ENCODE measurements around the gene WDR55.
"Not testable (repeated sequence)": the region's sequence is repeated elsewhere in the genome, so short reads cannot be mapped to it uniquely, and the experiment has no call there.

The WDR55 gene

DNA sequence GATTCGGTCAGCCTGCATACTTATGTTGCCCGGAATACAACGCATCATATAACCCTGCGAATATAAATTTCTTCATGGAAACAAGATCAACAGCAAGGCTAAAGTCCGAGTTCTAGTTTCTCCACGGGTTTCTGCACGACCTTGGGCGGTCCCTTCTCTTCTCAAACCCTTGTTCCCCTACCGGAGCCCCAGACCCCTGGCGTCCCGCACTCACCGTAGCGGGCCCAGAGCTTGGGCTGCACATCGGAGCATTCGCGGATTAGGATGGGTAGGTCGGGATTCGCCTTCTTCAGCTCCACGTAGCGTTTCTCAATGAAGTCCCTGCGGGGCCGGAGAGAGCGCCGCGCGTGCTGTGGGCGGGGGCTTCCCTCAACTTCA, 17.7 kb upstream of the WDR55 start:
- DNase-seq (ENCODE audit: low read depth in 2 of 2, low spot score in 1 of 2), result no peak

DNA sequence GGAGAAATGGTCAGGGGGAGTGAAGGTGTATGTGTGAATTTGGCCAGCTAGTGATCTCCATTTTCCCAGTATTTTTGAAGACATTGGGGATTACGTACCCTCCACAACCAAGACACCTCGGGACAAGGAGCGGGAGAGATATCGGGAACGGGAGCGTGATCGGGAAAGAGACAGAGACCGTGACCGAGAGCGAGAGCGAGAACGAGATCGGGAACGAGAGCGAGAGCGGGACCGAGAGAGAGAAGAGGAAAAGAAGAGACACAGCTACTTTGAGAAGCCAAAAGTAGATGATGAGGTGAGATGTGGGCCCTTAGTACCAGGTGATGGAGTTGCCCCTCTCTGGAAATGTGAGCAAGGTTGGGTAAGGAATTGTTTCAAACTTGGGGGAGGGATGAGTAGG, 5.8 kb upstream of the WDR55 start:
- no peak for DNase-seq (ENCODE audit: low read depth in 2 of 2, low spot score in 1 of 2)

DNA sequence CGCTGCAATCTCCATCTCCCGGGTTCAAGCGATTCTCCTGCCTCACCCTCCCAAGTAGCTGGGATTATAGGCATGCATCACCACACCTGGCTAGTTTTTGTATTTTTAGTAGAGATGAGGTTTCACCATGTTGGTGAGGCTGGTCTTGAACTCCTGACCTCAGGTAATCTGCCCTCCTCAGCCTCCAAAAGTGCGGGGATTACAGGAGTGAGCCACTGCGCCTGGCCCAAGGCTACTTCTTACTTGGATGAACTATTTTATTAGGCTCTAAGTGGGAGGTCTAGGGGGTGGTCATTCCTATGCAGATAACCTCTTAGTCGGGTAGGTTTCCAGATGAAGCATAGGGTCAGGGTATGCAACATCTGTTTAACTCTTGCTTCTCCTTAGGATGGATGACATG, 4.3 kb upstream of the WDR55 start:
- not testable (repeated sequence) for DNase-seq (ENCODE audit: low read depth in 2 of 2, low spot score in 1 of 2)

DNA sequence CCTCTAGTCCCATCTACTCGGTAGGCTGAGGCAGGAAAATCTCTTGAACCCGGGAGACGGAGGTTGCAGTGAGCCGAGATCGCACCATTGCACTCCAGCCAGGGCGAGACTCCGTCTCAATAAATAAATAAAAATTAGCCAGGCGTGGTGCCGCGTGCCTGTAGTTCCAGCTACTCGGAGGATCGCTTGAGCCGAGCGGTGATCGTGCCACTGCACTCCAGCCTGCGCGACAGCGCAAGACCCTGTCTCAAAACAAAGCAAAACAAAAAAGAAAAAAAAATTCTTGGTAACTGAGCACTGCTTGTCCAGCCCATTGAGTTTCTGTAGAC, 710 bp upstream of the WDR55 start:
- no peak for DNase-seq (ENCODE audit: low read depth in 2 of 2, low spot score in 1 of 2)

DNA sequence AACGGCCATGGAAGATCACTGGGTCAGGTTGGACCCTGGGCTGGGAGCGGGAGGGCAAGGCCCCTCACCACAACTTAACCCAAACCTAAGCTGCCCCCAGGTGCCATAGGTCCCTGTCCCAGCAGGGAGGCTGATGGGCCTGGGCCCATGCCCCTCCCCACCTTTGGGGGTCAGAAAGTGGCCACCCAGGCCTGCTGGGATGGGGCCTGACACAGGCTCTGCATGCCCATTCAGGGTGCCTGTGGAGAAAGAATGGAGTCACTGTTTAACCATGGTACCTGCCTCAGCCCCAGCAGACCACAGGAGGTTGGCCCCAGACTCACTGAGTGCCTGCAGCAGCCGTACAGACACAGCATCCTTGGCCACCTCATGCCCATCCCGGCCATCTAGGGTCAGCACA, 6.3 kb downstream of the WDR55 start:
- not testable (repeated sequence) for DNase-seq (ENCODE audit: low read depth in 2 of 2, low spot score in 1 of 2)

DNA sequence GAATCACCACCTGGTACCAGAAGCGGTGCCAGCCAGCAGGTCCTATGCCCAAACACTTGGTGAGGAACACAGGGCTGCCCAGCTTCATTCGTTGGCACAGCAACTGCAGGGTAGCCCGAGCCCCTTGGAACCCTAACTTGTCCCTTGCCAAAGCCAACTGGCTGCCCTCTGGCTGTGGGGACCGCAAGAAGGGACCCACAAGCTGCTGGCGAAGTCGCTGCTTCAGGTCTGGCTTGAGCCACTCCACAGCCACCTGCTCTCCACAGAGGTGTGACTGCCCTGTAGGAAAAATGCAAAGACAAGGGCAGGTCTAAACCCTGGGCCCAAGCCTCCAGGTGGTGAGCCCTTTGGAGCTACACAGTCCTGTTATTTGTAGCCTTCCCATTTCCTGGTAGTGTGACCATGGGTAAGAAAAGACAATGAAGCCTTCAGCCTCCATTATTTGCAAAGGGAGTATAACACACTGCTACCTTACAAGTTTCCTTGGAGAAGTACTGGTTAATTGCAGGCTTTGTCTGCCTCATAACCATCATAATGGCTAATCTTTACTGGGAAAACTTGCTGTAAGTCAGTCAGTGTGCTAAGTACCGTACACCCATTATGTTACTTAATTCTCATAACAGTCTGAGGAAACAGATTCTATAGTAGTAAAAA, 6.9 kb downstream of the WDR55 start:
- DNase-seq (ENCODE audit: low read depth in 2 of 2, low spot score in 1 of 2), result no peak

DNA sequence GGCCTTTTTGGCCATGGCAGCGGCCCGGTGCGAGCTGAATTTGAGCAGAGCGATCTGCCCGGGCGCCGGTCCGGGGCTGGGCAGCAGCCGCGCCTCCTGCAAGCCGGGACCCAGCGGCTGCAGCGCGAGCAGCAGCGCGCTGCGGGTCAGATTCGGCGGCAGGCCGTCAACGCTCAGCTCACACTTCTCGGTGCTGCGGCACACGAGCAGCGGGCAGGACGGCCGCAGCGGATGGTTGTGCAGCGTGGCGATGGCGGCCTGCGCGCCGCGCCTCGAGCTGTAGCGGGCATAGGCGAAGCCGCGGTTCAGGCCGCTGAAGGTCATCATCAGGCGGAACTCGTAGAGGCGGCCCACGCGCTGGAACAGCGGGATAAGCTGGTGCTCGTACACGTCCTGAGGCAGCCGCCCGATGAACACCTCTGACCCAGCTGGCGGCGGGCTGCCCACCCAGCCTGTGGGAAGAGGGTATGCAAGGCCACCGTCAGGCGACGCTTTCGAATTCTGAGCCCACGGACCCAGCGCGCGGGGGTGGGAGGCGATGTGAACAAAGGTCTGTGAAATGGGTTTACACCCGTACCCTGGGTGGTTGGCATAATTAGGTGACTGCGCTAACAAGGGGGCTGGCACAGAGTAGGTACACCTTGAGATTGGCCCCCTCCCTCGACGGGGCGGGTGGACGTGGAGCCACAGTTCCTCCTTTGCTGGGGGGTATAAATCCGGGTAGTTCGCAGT, 7.9 kb downstream of the WDR55 start:
- no peak for DNase-seq (ENCODE audit: low read depth in 2 of 2, low spot score in 1 of 2)

DNA sequence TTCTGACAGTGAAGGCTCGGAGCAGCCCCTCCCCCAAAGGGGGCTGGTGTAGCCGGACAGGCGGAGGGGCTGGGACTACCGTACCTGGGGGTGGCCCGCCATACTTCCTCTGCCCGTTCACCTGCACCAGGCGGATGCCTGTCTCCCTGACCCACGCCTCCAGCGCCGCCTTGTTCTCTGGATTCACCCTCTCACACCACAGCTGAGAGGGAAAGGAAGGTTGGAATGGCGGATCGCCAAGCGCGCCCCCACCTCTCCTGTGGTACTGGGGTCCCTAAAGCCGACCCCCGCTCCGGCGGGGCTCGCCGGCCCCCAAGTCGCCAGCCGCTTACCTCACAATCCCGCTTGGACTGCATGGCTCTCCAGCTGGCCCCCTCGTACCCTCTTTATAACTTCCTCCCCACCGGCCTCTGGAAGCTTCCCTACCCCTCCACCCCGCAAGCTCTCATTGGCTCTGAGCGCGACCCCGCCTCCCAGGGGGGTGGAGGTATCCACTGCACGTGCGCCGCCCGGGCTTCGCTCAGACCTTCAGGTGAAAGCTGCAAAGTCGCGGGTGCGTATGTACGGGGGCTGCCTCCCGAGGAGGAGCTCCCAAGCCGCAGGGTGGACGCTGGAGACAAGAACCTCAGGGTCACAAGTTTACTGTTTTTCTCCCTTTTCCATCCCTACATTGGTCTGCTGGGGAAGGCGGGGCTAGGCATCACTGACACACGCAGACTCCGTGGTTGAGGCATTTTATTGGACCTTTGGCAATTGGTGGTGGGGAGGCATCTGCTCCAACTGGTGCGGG, 8.7 kb downstream of the WDR55 start, which contains the start of gene DND1:
DND1 (minus strand) TSS at position 390 of the 790 bp plus-strand sequence; CDS start at position 356, 34 bp downstream.
- DNase-seq (ENCODE audit: low read depth in 2 of 2, low spot score in 1 of 2), result no peak

DNA sequence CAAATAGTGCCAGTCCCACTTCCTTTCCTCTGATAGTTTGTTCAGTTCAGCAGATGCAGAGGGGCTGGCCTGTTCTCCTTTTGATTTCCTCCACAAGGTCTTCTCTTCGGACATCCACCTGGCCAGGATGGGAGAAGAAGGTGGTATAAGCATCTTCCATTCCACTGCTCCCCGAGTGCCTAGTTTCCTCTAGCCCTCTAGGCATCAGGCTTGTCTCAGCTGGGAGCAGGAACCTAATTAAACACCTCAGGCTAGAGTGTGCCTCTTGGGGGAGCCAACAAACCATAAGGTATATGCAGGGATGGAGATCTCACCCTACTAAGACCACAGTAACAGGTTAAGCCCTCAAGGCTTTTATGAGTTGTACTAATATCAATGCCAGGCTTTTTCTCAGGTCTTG, 9.5 kb downstream of the WDR55 start:
- no peak for DNase-seq (ENCODE audit: low read depth in 2 of 2, low spot score in 1 of 2)

DNA sequence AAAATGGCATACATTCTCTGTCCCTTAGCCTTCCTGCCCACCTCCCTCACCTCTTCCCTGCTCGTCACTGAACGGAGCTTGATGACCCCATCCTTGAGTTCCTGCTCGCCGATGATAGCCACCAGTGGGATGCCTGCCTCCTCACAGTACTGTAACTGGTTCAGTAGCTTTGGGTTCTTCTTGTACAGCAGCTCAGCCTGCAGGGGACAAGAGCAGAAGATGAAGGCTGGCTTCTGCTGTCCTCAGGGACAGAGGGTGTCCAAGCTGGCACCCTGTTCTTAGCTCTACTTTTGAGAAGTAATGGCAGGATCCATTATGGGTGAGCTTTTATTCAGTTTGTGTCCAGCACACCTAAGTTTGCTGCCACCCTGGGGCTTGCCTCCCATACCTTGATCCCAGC, 9.9 kb downstream of the WDR55 start:
- DNase-seq (ENCODE audit: low read depth in 2 of 2, low spot score in 1 of 2), result no peak

DNA sequence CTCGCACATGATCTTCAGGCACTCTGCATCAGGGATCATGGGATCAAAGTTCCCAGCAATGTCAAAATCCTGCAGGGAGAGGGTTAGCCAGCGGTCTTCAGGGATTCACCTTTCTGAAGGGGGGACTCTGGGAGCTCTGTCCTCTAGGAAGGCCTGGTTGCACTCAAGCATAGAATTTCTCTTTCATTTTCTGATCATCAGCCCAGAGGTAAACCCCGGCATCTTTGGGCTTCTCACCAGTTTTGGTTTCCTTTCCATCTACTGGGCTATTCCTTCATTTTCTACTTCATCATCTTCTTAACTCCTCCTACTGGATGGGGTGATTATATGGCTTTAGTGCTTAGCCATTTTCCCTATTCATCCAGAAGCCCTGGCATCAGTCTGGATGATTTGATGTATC, 13.2 kb downstream of the WDR55 start:
- DNase-seq (ENCODE audit: low read depth in 2 of 2, low spot score in 1 of 2), result no peak

DNA sequence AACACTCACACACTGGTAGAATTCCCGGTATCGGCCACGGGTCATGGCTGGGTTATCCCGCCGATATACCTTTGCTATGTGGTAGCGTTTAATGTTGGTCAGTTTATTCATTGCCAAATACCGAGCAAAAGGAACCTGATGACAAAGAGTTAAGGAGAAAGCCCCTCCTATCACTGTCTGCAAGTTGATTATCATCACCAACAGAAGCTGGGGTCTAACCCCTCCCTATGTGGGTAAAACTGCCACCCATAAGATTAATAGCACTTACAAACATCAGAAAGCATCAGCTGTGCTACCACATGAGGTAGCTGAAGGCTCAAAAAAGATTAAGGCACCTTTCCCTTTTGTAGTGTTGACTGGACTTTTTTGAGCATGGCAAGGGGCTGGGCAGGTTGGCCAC, 14.3 kb downstream of the WDR55 start:
- no peak for DNase-seq (ENCODE audit: low read depth in 2 of 2, low spot score in 1 of 2)

DNA sequence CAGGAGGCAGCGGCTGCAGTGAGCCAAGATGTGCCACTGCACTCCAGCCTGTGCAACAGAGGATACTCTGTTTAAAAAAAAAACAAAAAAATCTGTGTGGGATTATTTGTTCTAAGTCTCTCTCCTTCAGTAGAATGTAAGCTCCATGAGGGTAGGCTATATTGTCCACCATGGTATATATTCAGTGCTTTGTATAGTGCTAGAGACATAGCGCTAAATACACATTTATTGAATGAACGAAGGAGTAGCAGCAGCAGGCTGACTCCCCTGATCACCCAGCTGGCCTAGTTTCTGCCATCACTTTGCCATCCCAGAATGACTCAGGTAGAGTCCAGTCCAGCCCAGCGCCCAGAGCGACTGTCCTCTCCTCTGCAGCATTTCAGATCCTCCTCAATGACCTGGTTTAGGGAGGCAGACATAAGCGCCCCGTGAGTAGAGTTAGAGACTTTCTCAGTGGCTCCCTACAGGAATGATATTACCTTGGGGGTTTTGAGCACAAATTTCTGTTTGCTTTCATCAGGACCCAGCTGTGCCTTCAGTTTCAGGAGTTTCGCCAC, 25.8 kb downstream of the WDR55 start:
- DNase-seq (ENCODE audit: low read depth in 2 of 2, low spot score in 1 of 2), result no peak

DNA sequence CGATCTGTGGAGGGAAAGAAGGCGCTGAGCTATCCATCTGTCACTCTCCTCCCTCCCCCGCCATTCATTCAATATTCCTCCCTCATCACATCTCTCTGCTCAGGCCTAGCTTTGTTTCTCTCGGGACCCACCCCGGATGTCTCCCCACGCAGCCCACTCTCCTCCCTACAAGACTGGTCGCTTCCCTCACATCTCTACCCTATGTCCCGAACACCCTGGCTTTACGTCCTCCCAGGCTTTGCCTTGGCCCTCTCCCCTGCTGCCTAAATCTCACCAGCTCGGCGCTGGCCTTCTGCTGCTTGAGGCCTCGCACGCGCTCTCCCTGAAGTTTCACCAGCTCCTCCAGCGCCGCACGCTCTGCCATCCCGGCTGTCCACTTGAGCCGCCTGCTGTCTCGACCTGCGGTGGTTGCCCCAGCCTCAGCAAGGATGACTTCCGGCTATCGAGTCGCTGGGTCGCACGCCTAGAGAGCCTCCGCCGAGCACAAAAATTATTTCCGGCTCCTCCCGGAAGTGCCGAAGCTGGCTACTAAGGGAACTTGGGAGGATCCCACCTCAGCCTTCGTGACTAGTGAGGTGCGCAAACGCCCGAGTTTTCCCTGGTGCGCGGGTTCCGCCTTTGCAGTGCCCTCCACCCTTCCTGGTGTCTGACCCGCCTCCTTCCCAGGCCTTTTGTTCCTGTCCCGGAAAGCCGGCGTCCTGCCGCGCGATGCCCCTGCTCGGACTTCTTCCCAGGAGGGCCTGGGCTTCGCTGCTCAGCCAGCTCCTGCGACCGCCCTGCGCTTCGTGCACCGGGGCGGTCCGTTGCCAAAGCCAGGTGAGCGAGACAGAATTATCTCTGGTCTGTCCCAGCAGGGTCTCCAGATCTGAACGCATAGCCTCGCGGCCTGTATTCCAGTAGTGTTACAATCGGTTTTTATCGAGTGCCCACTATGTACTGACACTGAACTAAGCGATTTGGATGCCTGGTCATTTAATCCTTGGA, 26.5 kb downstream of the WDR55 start, which contains the start of the genes HARS1 and HARS2:
HARS1 (minus strand) TSS at position 430 of the 984 bp plus-strand sequence; CDS start at position 364, 66 bp downstream.
HARS2 (plus strand) TSS at position 515 of the 984 bp plus-strand sequence; CDS start at position 709, 194 bp downstream.
- DNase-seq (ENCODE audit: low read depth in 2 of 2, low spot score in 1 of 2), result peak; percentile 60 to 66

DNA sequence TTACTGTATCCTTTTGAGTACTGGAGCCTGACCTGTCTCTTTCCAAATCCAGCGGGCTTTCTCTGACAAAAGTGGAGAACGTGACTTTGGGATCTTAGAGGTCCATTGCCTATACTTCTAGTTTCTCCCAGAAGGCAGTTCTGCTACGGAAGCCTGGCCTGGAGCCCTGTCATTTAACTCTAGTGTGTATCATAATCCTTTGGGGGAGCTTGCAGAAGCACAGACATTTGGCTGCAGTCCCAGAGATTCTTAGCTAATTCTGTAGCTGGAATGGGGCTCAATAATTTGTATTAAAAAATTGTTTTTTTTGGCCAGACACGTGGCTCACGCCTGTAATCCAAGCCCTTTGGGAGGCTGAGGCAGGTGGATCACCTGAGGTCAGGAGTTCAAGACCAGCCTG, 29.6 kb downstream of the WDR55 start:
- DNase-seq (ENCODE audit: low read depth in 2 of 2, low spot score in 1 of 2), result no peak

DNA sequence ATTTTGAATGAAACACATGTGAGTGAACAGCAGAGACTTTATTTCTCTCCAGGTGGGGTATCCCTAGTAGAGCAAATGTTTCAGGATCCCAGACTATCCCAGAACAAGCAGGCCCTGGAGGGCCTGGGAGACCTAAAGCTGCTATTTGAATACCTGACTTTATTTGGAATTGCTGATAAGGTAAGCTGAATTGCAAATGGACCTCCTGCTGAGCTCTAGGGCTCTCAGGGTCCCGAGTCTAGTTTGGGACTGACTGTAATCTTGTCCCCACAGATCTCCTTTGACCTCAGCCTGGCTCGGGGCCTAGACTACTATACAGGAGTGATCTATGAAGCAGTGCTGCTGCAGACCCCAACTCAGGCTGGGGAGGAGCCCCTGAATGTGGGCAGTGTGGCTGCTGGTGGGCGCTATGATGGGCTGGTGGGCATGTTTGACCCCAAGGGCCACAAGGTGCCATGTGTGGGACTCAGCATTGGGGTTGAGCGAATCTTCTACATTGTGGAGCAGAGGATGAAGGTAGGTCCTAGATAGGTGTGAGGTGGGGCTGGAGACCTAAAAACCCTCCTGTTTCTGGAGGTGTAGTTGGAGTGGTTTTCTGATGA, 32.3 kb downstream of the WDR55 start:
- no peak for DNase-seq (ENCODE audit: low read depth in 2 of 2, low spot score in 1 of 2)

DNA sequence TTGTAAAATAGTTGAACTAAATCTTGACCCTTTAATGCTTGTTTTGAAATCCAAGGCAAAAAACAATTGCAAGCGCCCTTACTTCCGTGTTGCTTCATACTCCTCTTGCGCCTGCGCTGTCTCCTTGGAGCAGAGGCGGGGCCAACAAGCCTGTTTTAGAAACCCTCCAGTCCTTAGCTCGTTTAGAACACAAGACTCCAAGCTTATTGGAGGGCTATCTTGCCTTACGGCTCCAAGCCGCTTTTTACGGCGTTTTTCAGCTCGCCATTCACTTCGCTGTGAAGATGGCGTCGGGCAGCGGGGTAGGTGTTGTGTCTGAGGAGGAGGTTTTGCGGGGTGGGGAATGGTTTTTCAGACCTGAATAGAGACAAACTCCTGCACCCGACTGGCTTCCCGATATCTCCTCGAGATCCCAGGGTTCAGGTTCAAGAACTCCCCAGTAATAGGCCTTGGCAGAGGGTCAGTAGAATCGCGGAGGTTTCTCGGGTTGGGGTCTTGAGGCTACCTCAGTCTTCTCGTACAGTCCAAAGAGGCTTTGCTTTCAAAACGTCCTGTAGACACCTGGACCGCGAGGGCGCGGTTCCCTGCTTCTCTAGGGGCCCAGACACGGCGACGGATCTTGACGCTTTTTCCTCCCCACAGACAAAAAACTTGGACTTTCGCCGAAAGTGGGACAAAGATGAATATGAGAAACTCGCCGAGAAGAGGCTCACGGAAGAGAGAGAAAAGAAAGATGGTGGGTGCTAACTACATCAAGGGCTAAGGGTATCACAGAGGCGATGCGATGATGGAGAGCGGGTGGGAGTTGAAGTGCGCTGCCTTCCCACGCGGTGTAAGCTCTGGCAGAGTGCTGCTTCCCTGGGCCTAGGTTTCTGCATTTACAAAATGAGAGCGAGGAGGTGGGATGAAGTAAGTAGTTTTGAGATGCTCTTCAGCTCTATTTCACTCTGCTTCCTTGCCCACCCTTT, 35.8 kb downstream of the WDR55 start, which contains the start of gene ZMAT2:
ZMAT2 (plus strand) TSS at position 271 of the 968 bp plus-strand sequence; CDS start at position 285, 14 bp downstream.
- peak; percentile 88 to 89 for DNase-seq (ENCODE audit: low read depth in 2 of 2, low spot score in 1 of 2)

DNA sequence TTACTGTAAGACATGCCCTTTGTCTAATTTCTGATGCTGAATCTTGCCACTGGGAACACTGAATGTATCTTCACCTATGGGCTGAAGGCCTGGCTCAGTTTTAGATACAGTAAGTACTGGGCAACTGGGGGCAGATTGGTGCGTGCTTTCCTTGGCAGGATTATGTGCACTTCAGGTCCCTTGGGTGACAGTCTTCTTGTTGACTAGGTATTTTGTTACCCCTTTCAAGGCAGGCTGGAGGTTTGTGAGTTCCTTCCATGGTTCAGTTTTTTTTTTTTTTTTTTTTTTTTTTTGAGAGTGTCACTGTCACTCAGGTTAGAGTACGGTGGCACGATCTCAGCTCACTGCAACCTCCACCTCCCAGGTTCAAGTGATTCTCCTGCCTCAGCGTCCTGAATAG, 43.1 kb downstream of the WDR55 start:
- DNase-seq (ENCODE audit: low read depth in 2 of 2, low spot score in 1 of 2), result no peak

DNA sequence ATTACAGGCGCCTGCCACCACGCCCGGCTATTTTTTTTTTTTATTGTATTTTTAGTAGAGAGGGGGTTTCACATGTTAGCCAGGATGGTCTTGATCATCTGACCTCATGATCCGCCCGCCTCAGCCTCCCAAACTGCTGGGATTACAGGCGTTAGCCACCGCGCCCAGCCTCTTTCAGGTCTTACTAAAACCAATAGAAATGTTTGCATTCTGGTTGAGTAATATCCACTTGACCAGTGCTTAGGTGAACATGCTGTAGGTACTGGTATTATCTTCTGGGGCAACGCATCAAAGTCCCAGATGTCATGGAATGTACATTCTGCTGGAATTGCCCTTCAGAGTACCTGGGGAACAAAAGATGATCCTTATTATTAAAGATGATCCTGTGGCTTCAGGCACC, 44.1 kb downstream of the WDR55 start:
- DNase-seq (ENCODE audit: low read depth in 2 of 2, low spot score in 1 of 2), result not testable (repeated sequence)
